DMS79 treated with DMSO at 0.1 percent for 48 hours (cell line): Measurements from ENCODE around the gene ANO6.
A peak's percentile ranks its signal among the peaks of the same experiment; 100 is the strongest.
"Not testable (repeated sequence)": the region's sequence is repeated elsewhere in the genome, so short reads cannot be mapped to it uniquely, and the experiment has no call there.

Source experiments
- DNase-seq: peaks from one replicate; lab custom pipeline; 2025; lab: John Stamatoyannopoulos, UW

Gene ANO6

GRCh38 chr12:45236383-45236782, 20.5 kb downstream of the ANO6 start:
- DNase-seq, result not testable (repeated sequence)

- no peak for DNase-seq
Observed at GRCh38 chr12:45242180-45242579, 26.3 kb downstream of the ANO6 start.

- no peak for DNase-seq
Observed at GRCh38 chr12:45243963-45244362, 28.1 kb downstream of the ANO6 start.

GRCh38 chr12:45244561-45245343, 28.9 kb downstream of the ANO6 start:
- no peak for DNase-seq

- DNase-seq, result no peak
Observed at GRCh38 chr12:45246236-45246635, 30.3 kb downstream of the ANO6 start.

GRCh38 chr12:45247589-45247988, 31.7 kb downstream of the ANO6 start:
- DNase-seq, result no peak

GRCh38 chr12:45248095-45248494, 32.2 kb downstream of the ANO6 start:
- DNase-seq, result no peak

GRCh38 chr12:45254254-45254653, 38.4 kb downstream of the ANO6 start:
- no peak for DNase-seq

- no peak for DNase-seq
Observed at GRCh38 chr12:45256721-45257120, 40.8 kb downstream of the ANO6 start.

GRCh38 chr12:45257185-45257930, 41.5 kb downstream of the ANO6 start:
- DNase-seq, result no peak

- no peak for DNase-seq
Observed at GRCh38 chr12:45259675-45260074, 43.8 kb downstream of the ANO6 start.

- DNase-seq, result no peak
Observed at GRCh38 chr12:45260104-45260815, 44.4 kb downstream of the ANO6 start.

- DNase-seq, result no peak
Observed at GRCh38 chr12:45260854-45261253, 45.0 kb downstream of the ANO6 start.

- not testable (repeated sequence) for DNase-seq
Observed at GRCh38 chr12:45262185-45262584, 46.3 kb downstream of the ANO6 start.

- DNase-seq, result no peak
Observed at GRCh38 chr12:45263587-45263986, 47.7 kb downstream of the ANO6 start.

GRCh38 chr12:45268672-45269411, 52.9 kb downstream of the ANO6 start:
- peak; percentile 78 for DNase-seq

GRCh38 chr12:45269412-45269751, 53.5 kb downstream of the ANO6 start:
- DNase-seq, result peak; percentile 78

GRCh38 chr12:45270951-45271350, 55.1 kb downstream of the ANO6 start:
- DNase-seq, result no peak

GRCh38 chr12:45273717-45274271, 57.9 kb downstream of the ANO6 start:
- no peak for DNase-seq

- DNase-seq, result no peak
Observed at GRCh38 chr12:45276154-45276755, 60.4 kb downstream of the ANO6 start.

GRCh38 chr12:45278447-45278846, 62.6 kb downstream of the ANO6 start:
- no peak for DNase-seq
